Tibial nerve (tissue), 4 donors: Measurements from ENCODE around the gene CD9. TPM values are rescaled to one million over a fixed set of nuclear protein-coding genes. Genes with fewer than 3 reads are reported as not detected.

Experiments
- DNase-seq, 2 donors: peaks; one replicate each; pipeline ENCODE4 v3.0.0-alpha.2; 2019; ENCODE audit warnings: low spot score in 2 of 2
- H3K27ac ChIP-seq, 4 donors: fragments of 200-600 bp; sonication (generic) in 3 of 4; one replicate each; pipeline ENCODE4 v1.5.1; 2017 to 2019; ENCODE audit warnings: mild to moderate bottlenecking in 1 of 4
- H3K27me3 ChIP-seq, 2 donors: fragments of 200-600 bp; sonication (generic) in 1 of 2; one replicate each; pipeline versions ENCODE4 v1.5.1 to v1.6.0; 2017 to 2019
- H3K36me3 ChIP-seq, 3 donors: fragments of 200-600 bp; sonication (generic); one replicate each; pipeline ENCODE4 v1.5.1; 2018 to 2019
- H3K4me1 ChIP-seq, 4 donors: fragments of 200-600 bp; sonication (generic) in 3 of 4; one replicate each; pipeline ENCODE4 v1.5.1; 2017 to 2019
- H3K4me3 ChIP-seq, 4 donors: fragments of 200-600 bp; sonication (generic) in 3 of 4; one replicate each; pipeline ENCODE4 v1.5.1; 2017 to 2019; ENCODE audit warnings: mild to moderate bottlenecking in 1 of 4, moderate library complexity in 1 of 4
- H3K9me3 ChIP-seq, 4 donors: fragments of 200-600 bp; sonication (generic) in 3 of 4; one replicate each; pipeline ENCODE4 v1.5.1; 2017 to 2019
- EP300 ChIP-seq, 2 donors: sonication (generic); formaldehyde crosslinking; IDR thresholded peaks; one replicate each; pipeline ENCODE4 v1.6.1; 2017; ENCODE audit warnings: antibody characterized with exemption in 2 of 2, mild to moderate bottlenecking in 1 of 2
- POLR2A ChIP-seq, 2 donors: fragments of 450-650 bp; IDR thresholded peaks; one replicate each; pipeline ENCODE4 v1.6.1; 2017; ENCODE audit warnings: antibody characterized with exemption in 2 of 2, mild to moderate bottlenecking in 2 of 2, moderate library complexity in 2 of 2
- WGBS, 2 donors: methylation state at CpG; one replicate each; pipeline ENCODE4 v1.1.5; 2018; 5-methylcytosine and 5-hydroxymethylcytosine counted together
- total RNA-seq, 4 donors: library from RNA; depleted of rRNA; stranded (reverse); fragments of >200 nt; gene quantifications; one replicate each; pipeline ENCODE4 v1.1.0, GENCODE V29; 2016
- TF ChIP-seq, protein P1 (sequence below), 5 experiments: fragments of 200-600 bp in 3 of 5; fragments of 450-650 bp in 2 of 5; sonication (generic) in 3 of 5; IDR thresholded peaks; one replicate each; pipeline ENCODE4 v1.5.1; 2016 to 2019; ENCODE audit warnings: antibody characterized with exemption in 5 of 5, mild to moderate bottlenecking in 3 of 5, moderate library complexity in 2 of 5

Gene CD9
- total RNA-seq, 4 donors from 2014 or later, result 297 to 500 (median 391) TPM

GRCh38 chr12:6202304-6202703 lies 2.1 kb downstream of the CD9 start:
- peak overlapping the region; percentile 95 to 99 (median 97) for H3K27ac ChIP-seq
- no peaks in the 10 kb centered on the region for H3K36me3 ChIP-seq
- WGBS, 2 donors, result 26 to 37% methylated on average over 6 of the region's 6 CpGs
- DNase-seq, result no peak
- no peaks in the 10 kb centered on the region for H3K27me3 ChIP-seq
- no peaks in the 10 kb centered on the region for H3K9me3 ChIP-seq
- H3K4me3 ChIP-seq, result peak overlapping the region; percentile 71 to 98 (median 85)
- TF ChIP-seq EP300 (IDR thresholded peaks at IDR 0.05), result no peak
- TF ChIP-seq, protein P1, sequence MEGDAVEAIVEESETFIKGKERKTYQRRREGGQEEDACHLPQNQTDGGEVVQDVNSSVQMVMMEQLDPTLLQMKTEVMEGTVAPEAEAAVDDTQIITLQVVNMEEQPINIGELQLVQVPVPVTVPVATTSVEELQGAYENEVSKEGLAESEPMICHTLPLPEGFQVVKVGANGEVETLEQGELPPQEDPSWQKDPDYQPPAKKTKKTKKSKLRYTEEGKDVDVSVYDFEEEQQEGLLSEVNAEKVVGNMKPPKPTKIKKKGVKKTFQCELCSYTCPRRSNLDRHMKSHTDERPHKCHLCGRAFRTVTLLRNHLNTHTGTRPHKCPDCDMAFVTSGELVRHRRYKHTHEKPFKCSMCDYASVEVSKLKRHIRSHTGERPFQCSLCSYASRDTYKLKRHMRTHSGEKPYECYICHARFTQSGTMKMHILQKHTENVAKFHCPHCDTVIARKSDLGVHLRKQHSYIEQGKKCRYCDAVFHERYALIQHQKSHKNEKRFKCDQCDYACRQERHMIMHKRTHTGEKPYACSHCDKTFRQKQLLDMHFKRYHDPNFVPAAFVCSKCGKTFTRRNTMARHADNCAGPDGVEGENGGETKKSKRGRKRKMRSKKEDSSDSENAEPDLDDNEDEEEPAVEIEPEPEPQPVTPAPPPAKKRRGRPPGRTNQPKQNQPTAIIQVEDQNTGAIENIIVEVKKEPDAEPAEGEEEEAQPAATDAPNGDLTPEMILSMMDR (IDR thresholded peaks at IDR 0.05), result no peak
- TF ChIP-seq POLR2A (IDR thresholded peaks at IDR 0.05), result no peak
- peaks cover 0 to 87% (median 46%) of the 10 kb centered on the region in 4 donors for H3K4me1 ChIP-seq

DNA sequence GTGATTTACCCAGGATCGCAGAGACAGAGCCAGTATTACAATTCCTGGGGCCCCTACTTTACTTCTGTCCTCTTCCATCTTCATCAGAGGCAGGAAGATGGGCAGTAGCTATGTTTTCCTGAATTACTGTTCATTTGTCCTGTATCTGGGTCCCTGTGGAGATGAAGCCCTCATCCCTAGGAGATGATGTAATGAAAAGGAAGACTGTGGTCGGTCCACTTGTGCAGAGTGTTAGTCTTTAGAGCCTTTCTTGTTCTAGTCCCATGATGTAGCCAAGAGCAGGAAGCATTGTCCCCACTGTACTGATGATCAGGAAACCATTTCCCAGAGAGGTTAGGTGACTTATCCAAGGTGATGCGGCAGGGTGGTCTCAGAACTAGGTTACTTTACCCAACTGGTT lies 2.6 kb downstream of the CD9 start:
- TF ChIP-seq EP300 (IDR thresholded peaks at IDR 0.05), result no peak
- TF ChIP-seq, protein P1 (IDR thresholded peaks at IDR 0.05), result no peak
- no peak for TF ChIP-seq POLR2A (IDR thresholded peaks at IDR 0.05)
- peak overlapping the region; percentile 95 to 99 (median 97) for H3K27ac ChIP-seq
- peaks cover 0 to 87% (median 51%) of the 10 kb centered on the region in 4 donors for H3K4me1 ChIP-seq

DNA sequence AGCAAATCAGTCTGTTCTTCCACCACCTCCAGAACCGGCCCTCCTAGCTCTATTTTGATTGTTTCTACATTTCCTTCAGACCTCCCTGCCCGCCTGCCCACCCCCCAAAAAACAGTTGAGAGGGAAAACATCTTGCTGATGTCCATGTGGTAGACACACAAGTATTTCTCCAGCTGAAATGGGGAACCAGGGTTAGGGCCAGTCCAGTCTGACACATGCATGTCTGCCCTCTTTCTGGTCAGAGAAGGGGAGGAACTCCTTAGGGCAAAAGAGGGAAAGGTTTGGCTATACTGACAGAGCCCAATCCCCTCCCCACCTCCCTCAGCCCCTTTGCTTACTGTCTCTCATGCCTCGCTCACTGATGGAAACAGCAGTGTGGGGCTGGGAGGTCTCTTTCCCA lies 3.4 kb downstream of the CD9 start:
- WGBS, 2 donors, result 81 to 88% methylated on average over 3 of the region's 3 CpGs
- TF ChIP-seq, protein P1 (IDR thresholded peaks at IDR 0.05), result no peak
- no peak for TF ChIP-seq EP300 (IDR thresholded peaks at IDR 0.05)
- no peak for TF ChIP-seq POLR2A (IDR thresholded peaks at IDR 0.05)
- no peak for DNase-seq

More for the DNA sequence above, 2.6 kb downstream of the CD9 start:
- 57 to 59% methylated on average over 3 of the region's 3 CpGs for WGBS, 2 donors
- DNase-seq, result no peak
- Histone ChIP-seq H3K27me3 (no peaks in the 10 kb centered on the region), H3K9me3 (no peaks in the 10 kb centered on the region), H3K36me3 (no peaks in the 10 kb centered on the region), H3K4me3 (peak overlapping the region in 3 of 4 donors; percentile 71 to 86 (median 84))

GRCh38 chr12:6204533-6205143 lies 4.4 kb downstream of the CD9 start:
- Histone ChIP-seq H3K4me1 (peaks cover 0 to 86% (median 58%) of the 10 kb centered on the region in 4 donors), H3K36me3 (no peaks in the 10 kb centered on the region), H3K9me3 (no peaks in the 10 kb centered on the region), H3K4me3 (peak overlapping the region in 2 of 4 donors; percentile 5 to 10), H3K27ac (peak overlapping the region; percentile 63 to 99 (median 97)), H3K27me3 (no peaks in the 10 kb centered on the region)
- TF ChIP-seq POLR2A (IDR thresholded peaks at IDR 0.05) (no peak), EP300 (IDR thresholded peaks at IDR 0.05) (no peak)
- TF ChIP-seq, protein P1 (IDR thresholded peaks at IDR 0.05), result no peak
- DNase-seq, result no peak
- WGBS, 2 donors, result 33 to 40% methylated on average over 5 of the region's 5 CpGs

More for the DNA sequence above, 3.4 kb downstream of the CD9 start:
- Histone ChIP-seq H3K9me3 (no peaks in the 10 kb centered on the region), H3K4me3 (no peak overlapping the region), H3K27ac (peak overlapping the region; percentile 95 to 99 (median 97)), H3K27me3 (no peaks in the 10 kb centered on the region), H3K36me3 (no peaks in the 10 kb centered on the region), H3K4me1 (peaks cover 0 to 87% (median 52%) of the 10 kb centered on the region in 4 donors)

- Histone ChIP-seq H3K27me3 (no peaks in the 10 kb centered on the region), H3K4me1 (peaks cover 0 to 88% (median 60%) of the 10 kb centered on the region in 4 donors), H3K9me3 (no peaks in the 10 kb centered on the region), H3K4me3 (peak overlapping the region in 2 of 4 donors; percentile 5 to 10), H3K36me3 (no peaks in the 10 kb centered on the region), H3K27ac (peak overlapping the region; percentile 63 to 99 (median 97))
- 15 to 18% methylated on average over 8 of the region's 8 CpGs for WGBS, 2 donors
- no peak for TF ChIP-seq POLR2A (IDR thresholded peaks at IDR 0.05)
- peak in 1 of 2 donors; percentile 24 for TF ChIP-seq EP300 (IDR thresholded peaks at IDR 0.05)
- DNase-seq, result no peak
Measured at GRCh38 chr12:6205144-6205539, 4.9 kb downstream of the CD9 start.
